ENCODE measurements around the gene SNCAIP. TPM values are rescaled to one million over a fixed set of nuclear protein-coding genes. Genes with fewer than 3 reads are reported as not detected.

Gene SNCAIP
- total RNA-seq, 3 donors from 2014 or later = 1.2 to 4.7 (median 2.7) TPM

GRCh38 chr5:122333564-122333963, 21.5 kb downstream of the SNCAIP start:
- Histone ChIP-seq H3K4me3 (no peak overlapping the region), H3K4me1 (ENCODE audit: low read depth) (no peaks in the 10 kb centered on the region), H3K9me3 (no peaks in the 10 kb centered on the region), H3K36me3 (ENCODE audit: low read depth) (no peaks in the 10 kb centered on the region)
- no peak for TF ChIP-seq CTCF (IDR thresholded peaks at IDR 0.05)
- no peak for ATAC-seq
- no peak for DNase-seq
- intact Hi-C loops (cut with DNase I, micrococcal nuclease) = no loop called here

- no peaks in the 10 kb centered on the region for H3K4me1 ChIP-seq (ENCODE audit: low read depth)
- no peak overlapping the region for H3K4me3 ChIP-seq
- TF ChIP-seq CTCF (IDR thresholded peaks at IDR 0.05) = no peak
- ATAC-seq (no peak), DNase-seq (no peak)
- no peaks in the 10 kb centered on the region for H3K9me3 ChIP-seq
- H3K36me3 ChIP-seq (ENCODE audit: low read depth) = no peaks in the 10 kb centered on the region
- intact Hi-C loops (cut with DNase I, micrococcal nuclease) = no loop called here
Measured at GRCh38 chr5:122339591-122339990, 27.6 kb downstream of the SNCAIP start.

GRCh38 chr5:122341087-122341486, 29.1 kb downstream of the SNCAIP start:
- Histone ChIP-seq H3K4me1 (ENCODE audit: low read depth) (no peaks in the 10 kb centered on the region), H3K9me3 (no peaks in the 10 kb centered on the region), H3K4me3 (no peak overlapping the region), H3K36me3 (ENCODE audit: low read depth) (no peaks in the 10 kb centered on the region)
- TF ChIP-seq CTCF (IDR thresholded peaks at IDR 0.05) = no peak
- intact Hi-C loops (cut with DNase I, micrococcal nuclease) = no loop called here
- ATAC-seq (no peak), DNase-seq (no peak)

- Histone ChIP-seq H3K36me3 (ENCODE audit: low read depth) (no peaks in the 10 kb centered on the region), H3K4me1 (ENCODE audit: low read depth) (no peaks in the 10 kb centered on the region), H3K9me3 (no peaks in the 10 kb centered on the region), H3K4me3 (no peak overlapping the region)
- intact Hi-C loops (cut with DNase I, micrococcal nuclease) = no loop called here
- TF ChIP-seq CTCF (IDR thresholded peaks at IDR 0.05) = no peak
- ATAC-seq (no peak), DNase-seq (no peak)
Measured at GRCh38 chr5:122342256-122342655, 30.2 kb downstream of the SNCAIP start.

- Histone ChIP-seq H3K36me3 (ENCODE audit: low read depth) (no peaks in the 10 kb centered on the region), H3K4me1 (ENCODE audit: low read depth) (no peaks in the 10 kb centered on the region), H3K4me3 (no peak overlapping the region), H3K9me3 (no peaks in the 10 kb centered on the region)
- no peak for ATAC-seq
- intact Hi-C loops (cut with DNase I, micrococcal nuclease) = no loop called here
- no peak for DNase-seq
- no peak for TF ChIP-seq CTCF (IDR thresholded peaks at IDR 0.05)
Measured at GRCh38 chr5:122346897-122347581, 35.0 kb downstream of the SNCAIP start.

- DNase-seq (no peak), ATAC-seq (no peak)
- intact Hi-C loops (cut with DNase I, micrococcal nuclease) = no loop called here
- H3K36me3 ChIP-seq (ENCODE audit: low read depth) = no peaks in the 10 kb centered on the region
- no peak for TF ChIP-seq CTCF (IDR thresholded peaks at IDR 0.05)
- H3K4me3 ChIP-seq = no peak overlapping the region
- H3K4me1 ChIP-seq (ENCODE audit: low read depth) = peaks cover 5% of the 10 kb centered on the region
- H3K9me3 ChIP-seq = no peaks in the 10 kb centered on the region
Measured at GRCh38 chr5:122350496-122350895, 38.5 kb downstream of the SNCAIP start.

Data from mucosa of descending colon (tissue), 3 donors.